Vagina (tissue), 2 donors: Measurements from ENCODE around the gene TPD52L2.

ENCODE experiments used
- CTCF ChIP-seq, 3 experiments: fragments of 450-650 bp in 2 of 3; fragments of 200-600 bp in 1 of 3; sonication (generic) in 1 of 3; IDR thresholded peaks; one replicate each; pipeline ENCODE4 v1.5.1; 2017 to 2019; ENCODE audit warnings: antibody characterized with exemption in 3 of 3, mild to moderate bottlenecking in 2 of 3, moderate library complexity in 2 of 3
- POLR2A ChIP-seq, 2 donors: fragments of 450-650 bp; IDR thresholded peaks; one replicate each; pipeline ENCODE4 v1.6.1; 2017; ENCODE audit warnings: antibody characterized with exemption in 2 of 2, mild to moderate bottlenecking in 2 of 2, moderate library complexity in 2 of 2
- POLR2AphosphoS5 ChIP-seq, 2 donors: sonication (generic); formaldehyde crosslinking; IDR thresholded peaks; one replicate each; pipeline ENCODE4 v1.9.0; 2017; ENCODE audit warnings: antibody characterized with exemption in 2 of 2, mild to moderate bottlenecking in 2 of 2, low read depth in 1 of 2; ENCODE audit not compliant: insufficient read depth in 1 of 2

GRCh38 chr20:63863021-63863797 lies 1.9 kb upstream of the TPD52L2 start:
- TF ChIP-seq CTCF (IDR thresholded peaks at IDR 0.05) = no peak
- TF ChIP-seq POLR2A (IDR thresholded peaks at IDR 0.05) = no peak
- no peak for TF ChIP-seq POLR2AphosphoS5 (IDR thresholded peaks at IDR 0.05; ENCODE audit: insufficient read depth in 1 of 2, low read depth in 1 of 2)
